Globus pallidus (tissue), 1 donor: ENCODE results near the gene TECPR2.

Experiments
- DNase-seq: peaks from one replicate; pipeline ENCODE4 v3.0.0-alpha.2; 2015; ENCODE audit warnings: low spot score

Gene TECPR2

GRCh38 chr14:102375119-102375518 lies 12.4 kb downstream of the TECPR2 start:
- no peak for DNase-seq

DNA sequence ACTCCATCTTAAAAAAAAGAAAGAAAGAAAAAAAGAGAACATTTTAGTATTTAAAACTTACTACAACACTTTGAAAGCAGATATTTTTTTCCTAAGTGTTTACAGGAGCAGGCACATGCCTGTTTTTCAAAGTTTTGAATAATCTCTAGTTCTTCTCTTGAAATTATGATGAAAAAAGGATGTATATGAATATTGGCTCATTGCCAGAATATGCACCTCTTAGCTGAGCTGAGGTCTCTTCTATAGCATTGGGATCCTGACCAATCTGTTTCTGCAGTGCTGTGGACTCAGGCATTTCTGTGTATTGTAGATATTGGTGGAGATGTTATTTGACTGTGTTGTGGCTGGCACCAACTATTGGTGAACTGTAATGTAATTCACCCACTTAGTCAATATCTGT lies 15.0 kb downstream of the TECPR2 start:
- no peak for DNase-seq

DNA sequence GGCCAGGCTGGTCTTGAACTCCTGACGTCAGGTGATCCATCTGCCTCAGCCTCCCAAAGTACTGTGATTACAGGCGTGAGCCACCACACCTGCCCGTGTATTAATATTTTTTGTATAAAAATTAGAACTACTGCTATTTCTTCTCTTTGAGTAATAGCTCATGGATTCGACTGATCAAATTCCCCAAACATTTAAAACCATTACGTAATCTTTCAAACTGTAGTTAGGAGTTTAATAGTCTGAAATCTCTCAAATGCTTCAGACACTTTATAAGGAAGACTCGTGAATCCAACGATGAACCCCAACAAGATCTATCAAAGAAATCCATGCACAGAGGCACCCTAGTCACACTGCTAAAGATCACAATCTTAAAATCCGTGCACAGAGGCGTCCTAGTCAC lies 16.1 kb downstream of the TECPR2 start:
- no peak for DNase-seq

DNA sequence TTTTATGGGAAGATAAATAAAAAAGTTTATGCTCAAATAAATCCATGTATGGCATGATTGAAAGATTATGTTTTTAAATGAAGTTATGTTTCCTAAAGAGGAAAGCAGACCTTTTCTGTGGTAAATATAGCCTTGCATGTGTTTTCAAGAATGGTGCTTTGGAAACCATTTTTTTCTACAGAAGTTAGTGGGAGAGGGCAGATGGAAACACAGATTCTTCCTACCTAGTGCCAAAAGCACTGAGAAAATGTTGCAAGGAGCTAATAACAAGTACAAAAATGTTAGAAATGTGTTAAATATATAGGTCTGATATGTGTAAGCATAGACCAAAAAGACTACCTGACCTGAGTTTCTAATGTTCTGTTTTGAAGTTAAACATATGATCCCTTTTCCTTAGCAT lies 24.3 kb downstream of the TECPR2 start:
- DNase-seq = no peak

- no peak for DNase-seq
Measured at GRCh38 chr14:102389246-102389645, 26.5 kb downstream of the TECPR2 start.

- peak; percentile 54 for DNase-seq
Measured at GRCh38 chr14:102390064-102390855, 27.5 kb downstream of the TECPR2 start.

DNA sequence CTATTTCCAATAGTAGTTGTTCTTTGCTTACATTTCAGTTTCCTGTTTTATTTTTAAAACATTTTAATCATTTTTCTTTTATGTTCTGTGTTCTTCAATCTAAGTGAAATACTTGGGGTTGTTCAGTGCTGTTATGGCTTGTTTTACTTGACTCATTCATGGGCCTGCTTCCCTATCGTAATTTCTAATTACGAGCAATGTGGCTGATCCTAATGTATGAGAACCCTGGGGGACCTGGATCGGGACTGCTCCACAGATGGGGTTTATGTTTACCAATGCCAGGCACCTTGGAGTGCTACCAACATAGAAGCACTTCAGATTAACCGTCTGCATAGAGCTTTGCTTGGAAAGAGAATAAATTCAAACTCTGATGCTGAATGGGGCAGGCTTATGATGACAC lies 29.8 kb downstream of the TECPR2 start:
- no peak for DNase-seq

DNA sequence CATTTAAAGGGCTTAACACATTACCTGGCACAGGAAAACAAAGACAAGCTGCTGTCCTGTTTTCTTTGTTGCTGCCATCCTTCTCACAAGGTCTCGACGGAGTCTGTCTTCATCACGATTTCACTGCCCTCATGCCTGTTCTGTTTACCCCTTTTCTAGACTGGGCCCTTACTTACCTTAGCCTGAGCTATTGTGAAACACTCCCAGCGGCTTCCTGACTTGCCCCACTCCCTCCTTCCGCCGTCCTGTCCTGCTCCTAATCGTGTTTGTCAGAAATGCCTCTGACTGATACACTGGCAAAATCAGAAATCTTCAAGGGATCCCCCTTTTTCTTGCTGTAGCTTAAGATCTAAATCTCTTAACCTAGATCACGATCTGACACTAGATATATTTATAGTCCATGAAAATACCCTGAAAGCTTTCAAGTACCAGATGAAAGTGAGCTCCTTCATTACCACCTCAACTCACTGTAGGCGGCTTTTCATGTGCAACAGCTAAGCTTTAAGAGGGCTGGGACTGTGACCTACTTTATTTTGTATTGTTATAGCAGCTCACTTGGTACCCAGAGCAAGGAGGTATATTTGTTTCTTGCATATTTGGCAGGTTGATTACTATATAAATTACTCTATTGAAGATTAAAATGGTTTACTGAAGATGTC lies 32.1 kb downstream of the TECPR2 start:
- DNase-seq = no peak

DNA sequence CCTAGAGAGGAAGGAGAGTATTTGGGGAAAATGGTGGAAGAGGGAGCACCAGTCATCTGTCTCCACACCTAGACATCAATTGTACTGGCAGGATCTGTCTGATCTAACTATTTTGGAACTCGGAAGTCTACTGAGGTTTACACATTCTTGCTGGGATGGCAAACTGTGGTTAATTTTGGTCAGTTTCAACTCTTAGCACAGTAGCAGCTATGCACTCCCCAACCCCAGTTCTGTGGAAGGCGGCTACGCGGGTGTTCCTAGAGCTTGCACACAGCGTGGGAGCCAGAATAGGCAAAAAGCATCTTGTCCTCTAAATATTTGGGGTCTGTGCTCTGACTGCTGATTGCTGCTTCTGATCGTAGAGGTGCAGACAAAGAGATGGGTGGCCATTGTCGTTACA lies 33.8 kb downstream of the TECPR2 start:
- no peak for DNase-seq

DNA sequence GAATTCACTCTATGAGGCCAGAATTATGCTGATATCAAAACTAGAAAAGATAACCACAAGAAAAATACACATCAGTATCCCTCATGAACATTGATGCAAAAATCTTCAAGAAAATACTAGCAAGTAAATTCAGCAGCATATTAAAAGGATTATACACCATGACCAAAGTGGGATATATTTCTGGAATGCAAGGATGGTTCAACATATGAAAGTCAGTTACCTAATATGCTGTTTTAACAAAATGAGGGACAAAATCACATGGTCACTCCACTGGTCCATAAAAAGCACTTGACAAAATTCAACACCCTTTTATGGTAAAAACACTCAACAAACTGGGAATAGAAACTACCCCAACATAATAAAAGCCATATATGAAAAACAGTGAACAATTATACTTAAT lies 40.3 kb downstream of the TECPR2 start:
- DNase-seq = no peak

GRCh38 chr14:102407258-102407657 lies 44.5 kb downstream of the TECPR2 start:
- no peak for DNase-seq

DNA sequence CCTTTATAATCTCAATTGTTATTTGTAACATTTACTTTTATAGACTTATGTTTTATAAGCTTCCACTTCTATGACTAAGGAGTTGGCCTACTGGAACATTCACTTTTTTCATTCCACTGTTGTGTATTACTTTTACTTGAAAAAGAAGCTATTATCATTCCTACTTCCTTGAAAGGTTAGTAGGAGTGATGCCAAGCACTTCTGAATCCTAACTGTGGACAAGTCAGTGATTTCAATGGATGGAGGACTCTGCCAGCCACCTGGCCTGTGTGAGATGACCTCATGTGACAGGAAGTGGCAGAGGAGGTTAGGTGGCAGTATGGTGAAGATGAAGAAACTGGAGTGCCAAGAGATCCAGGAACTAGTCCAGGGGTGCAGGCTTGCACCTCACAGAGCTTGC lies 46.0 kb downstream of the TECPR2 start:
- DNase-seq = no peak

GRCh38 chr14:102415671-102416070 lies 52.9 kb downstream of the TECPR2 start:
- DNase-seq = peak; percentile 96

DNA sequence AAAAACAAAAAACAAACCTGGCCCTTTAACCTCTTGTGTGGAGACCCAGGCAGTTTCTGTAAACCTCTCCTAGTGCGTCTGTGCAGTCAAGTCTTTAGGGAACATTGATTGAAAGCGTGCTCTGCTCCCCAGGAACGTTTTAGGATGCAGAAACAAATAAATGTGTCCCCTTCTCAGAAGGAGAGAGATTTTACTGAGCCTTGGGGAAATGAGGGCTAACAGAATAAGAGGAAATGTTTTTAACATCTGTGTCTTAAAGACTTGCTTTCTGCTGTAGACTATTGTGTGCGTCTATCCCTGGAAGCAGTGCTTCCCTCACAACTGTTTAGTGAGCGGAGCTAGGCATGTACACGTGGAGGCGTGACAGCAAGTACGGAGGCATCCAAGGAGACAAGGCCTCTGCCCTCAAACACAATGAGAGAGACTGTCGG lies 54.3 kb downstream of the TECPR2 start:
- no peak for DNase-seq

DNA sequence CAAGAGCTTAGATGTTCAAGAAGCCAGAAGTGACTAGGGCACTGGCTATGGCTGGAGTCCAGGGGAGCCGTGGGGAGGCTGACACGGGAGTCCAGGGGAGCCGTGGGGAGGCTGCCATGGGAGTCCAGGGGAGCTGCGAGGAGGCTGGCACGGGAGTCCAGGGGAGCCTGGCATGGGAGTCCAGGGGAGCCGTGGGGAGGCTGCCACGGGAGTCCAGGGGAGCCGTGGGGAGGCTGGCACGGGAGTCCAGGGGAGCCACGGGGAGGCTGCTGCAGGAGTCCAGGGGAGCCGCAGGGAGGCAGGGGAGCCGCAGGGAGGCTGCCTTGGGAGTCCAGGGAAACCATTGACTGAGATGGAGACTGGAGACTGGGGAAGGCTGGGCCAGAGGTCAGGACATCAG lies 54.9 kb downstream of the TECPR2 start:
- no peak for DNase-seq

DNA sequence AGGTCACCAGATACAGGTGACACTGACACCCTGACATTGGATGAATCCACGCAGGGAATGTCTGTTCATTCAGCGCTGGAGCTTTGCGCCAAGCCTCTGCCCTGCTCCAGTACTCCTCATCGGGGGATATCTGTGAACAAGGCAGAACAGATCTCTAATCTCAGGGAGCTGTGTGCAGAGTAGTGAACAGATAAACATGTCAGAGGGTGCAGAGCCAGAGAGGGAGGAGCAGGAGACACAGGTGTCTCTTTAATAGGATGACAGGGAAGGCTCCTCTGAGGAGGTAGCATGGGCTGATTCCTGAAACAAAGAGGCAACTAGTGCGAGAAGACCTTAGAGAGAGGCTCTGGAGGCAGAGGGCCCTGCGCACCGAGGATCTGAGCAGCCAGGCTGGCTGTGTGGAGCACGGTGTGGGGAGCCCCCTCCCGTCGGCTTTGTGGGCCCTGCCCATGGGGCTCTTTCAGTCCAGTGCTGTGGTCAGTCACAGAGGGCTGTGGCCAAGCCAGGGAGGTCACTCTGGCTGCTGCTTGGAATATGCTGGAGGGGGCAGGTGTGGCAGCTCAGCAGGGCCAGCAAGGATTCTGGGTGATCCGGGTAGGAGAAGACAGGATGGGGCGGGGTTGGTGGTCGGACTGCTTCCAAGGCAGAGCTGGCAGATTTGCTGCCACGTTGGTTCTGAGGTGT lies 55.6 kb downstream of the TECPR2 start:
- DNase-seq = no peak

DNA sequence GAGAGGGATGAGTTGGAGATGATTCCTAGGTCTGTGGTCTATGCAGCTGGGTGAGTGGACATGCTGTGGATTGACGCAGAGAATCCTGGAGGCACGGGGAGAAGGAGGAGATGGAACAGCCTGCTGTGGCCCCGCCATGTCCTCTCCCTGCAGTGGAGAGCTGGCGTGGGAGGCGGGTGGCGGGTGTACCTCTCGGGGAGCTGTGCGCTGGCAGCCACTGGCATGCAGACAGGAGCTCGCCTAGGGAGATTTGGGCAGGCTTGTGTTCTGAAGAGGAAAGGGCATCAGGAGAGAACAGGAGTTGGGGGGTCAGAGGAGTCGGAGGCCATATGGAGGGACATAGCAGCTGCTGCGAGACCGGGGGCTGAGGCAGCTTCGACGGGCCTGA lies 56.1 kb downstream of the TECPR2 start:
- no peak for DNase-seq

DNA sequence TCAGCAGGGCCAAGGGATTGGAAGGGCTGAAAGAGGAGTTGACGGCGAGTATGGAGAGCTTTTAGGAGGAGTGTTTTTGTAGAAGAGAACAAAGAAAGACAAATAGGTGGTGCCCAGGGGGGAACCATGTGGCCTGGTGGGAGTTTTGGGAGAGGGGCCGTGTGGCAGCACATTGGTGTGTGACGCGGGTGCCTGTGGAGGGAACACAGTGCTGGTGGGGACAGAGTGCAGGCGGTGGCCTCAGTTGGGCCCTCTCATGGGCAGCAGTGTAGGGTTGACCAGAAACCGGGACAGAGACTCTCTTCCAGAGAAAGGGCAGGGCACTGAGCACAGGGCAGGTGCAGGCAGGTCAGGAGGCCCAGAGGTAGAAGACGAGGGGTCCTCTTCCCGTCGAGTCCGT lies 56.5 kb downstream of the TECPR2 start:
- no peak for DNase-seq

- DNase-seq = no peak
Measured at GRCh38 chr14:102419716-102420115, 57.0 kb downstream of the TECPR2 start.

- no peak for DNase-seq
Measured at GRCh38 chr14:102421411-102422057, 58.8 kb downstream of the TECPR2 start.

- DNase-seq = no peak
Measured at GRCh38 chr14:102424520-102424919, 61.8 kb downstream of the TECPR2 start.

DNA sequence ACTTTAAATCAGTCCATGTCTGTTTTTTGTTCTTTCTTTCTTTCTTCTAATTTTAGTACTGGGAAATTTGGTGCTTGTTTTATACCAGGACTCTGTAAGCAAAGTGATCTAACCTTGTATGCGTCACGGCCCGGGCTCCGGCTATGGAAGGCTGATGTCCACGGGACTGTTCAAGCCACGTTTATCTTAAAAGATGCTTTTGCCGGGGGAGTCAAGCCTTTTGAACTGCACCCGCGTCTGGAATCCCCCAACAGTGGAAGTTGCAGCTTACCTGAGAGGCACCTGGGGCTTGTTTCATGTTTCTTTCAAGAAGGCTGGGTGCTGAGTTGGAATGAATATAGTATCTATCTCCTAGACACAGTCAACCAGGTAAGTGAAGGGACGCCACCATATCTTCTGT lies 62.2 kb downstream of the TECPR2 start:
- DNase-seq = no peak

DNA sequence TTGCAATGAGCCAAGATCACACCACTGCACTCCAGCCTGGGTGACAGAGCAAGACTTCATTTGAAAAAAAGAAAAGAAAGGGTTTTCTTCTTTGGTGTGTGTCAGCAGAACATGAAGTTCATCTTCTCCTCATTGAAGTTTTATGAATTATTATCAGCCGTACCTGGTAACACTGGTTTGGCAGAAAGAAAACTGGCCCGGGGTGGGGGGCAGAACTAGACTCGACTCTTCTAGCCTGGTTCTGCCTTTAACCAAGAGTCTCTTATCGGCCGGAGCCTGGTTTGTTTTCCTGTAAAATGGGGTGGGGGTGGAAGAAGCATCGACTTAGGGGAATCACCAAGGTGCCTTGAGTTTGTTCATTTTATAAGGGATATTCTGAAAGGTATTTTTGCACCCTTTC lies 64.1 kb downstream of the TECPR2 start:
- DNase-seq = no peak
